ENCODE data around the gene TMPRSS11B. TPM values are rescaled to one million over a fixed set of nuclear protein-coding genes. Genes with fewer than 3 reads are reported as not detected.
"Not testable (repeated sequence)": the region's sequence is repeated elsewhere in the genome, so short reads cannot be mapped to it uniquely, and the experiment has no call there.

TMPRSS11B gene
- total RNA-seq, 1 donor from 2014 or later = not detected

DNA sequence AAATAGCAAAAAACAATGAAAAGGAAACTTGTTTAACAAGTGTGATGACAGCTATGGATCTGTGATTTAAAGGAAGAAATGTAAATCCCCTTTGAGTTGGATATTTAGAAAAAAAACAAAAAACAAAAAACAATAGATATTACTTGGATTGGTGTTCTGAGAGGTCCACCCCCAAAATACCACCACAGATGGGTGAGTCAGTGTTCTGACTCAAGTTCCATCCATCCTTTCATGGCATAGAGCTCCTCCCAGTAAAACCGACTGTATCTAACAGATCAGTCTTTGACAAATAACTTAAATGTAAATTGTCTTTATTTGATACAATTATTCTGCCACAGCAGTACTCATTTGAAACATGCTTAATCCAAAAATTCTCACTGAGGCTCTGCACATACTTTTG lies 27.4 kb downstream of the TMPRSS11B start:
- no peak for DNase-seq (ENCODE audit: low read depth)
- TF ChIP-seq, protein P1, sequence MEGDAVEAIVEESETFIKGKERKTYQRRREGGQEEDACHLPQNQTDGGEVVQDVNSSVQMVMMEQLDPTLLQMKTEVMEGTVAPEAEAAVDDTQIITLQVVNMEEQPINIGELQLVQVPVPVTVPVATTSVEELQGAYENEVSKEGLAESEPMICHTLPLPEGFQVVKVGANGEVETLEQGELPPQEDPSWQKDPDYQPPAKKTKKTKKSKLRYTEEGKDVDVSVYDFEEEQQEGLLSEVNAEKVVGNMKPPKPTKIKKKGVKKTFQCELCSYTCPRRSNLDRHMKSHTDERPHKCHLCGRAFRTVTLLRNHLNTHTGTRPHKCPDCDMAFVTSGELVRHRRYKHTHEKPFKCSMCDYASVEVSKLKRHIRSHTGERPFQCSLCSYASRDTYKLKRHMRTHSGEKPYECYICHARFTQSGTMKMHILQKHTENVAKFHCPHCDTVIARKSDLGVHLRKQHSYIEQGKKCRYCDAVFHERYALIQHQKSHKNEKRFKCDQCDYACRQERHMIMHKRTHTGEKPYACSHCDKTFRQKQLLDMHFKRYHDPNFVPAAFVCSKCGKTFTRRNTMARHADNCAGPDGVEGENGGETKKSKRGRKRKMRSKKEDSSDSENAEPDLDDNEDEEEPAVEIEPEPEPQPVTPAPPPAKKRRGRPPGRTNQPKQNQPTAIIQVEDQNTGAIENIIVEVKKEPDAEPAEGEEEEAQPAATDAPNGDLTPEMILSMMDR (conservative IDR thresholded peaks at IDR 0.05; ENCODE audit: low read depth, low read length) = no peak
- H3K4me3 ChIP-seq (ENCODE audit: low read depth, low read length) = no peak overlapping the region

DNA sequence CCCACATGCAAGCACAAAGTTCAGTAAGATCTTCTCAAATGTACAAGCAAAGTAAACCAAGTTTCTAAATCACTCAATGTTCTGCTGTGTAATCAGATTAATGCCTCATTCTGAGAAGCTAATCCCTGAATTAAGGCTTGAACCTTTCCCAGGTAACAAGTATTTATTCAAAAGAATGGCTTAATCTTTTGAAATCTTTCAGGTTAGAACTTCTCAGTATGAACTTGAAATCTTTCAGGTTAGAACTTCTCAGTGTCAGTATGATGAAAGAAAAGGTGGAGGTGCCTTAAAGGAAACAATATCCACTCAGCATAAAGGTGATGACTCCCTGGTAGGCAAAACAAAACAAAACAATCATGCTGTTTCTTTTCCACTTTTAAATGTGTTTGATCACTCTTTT lies 29.0 kb downstream of the TMPRSS11B start:
- DNase-seq (ENCODE audit: low read depth) = no peak
- H3K4me3 ChIP-seq (ENCODE audit: low read depth, low read length) = no peak overlapping the region
- TF ChIP-seq, protein P1 (conservative IDR thresholded peaks at IDR 0.05; ENCODE audit: low read depth, low read length) = no peak

DNA sequence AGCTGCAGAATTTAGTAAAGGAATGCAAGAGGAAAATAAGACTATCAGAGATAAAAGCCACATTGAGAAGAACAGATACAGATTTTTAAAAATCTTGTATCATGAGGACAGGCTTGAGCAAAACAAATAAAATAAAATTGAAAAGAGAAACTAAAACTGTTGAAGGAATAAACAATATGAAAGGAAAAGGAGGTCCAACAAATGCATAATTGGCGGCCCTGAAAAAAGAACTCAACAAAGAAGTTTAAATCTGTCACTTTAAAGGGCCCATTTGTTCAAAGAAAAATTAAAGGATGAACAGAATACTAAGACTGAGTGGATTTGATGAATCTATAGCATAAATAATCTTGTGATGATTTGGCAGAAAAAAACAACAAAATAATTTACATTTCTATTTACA lies 36.5 kb downstream of the TMPRSS11B start:
- DNase-seq (ENCODE audit: low read depth) = no peak
- no peak overlapping the region for H3K4me3 ChIP-seq (ENCODE audit: low read depth, low read length)
- TF ChIP-seq, protein P1 (conservative IDR thresholded peaks at IDR 0.05; ENCODE audit: low read depth, low read length) = no peak

DNA sequence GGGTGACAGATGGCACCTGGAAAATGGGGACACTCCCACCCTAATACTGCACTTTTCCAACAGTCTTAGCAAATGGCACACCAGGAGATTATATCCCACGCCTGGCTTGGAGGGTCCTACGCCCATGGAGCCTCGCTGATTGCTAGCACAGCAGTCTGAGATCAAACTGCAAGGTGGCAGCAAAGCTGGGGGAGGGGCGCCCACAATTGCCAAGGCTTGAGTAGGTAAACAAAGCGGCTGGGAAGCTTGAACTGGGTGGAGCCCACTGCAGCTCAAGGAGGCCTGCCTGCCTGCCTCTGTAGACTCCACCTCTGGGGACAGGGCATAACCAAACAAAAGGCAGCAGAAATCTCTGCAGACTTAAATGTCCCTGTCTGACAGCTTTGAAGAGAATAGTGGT lies 51.2 kb downstream of the TMPRSS11B start:
- DNase-seq (ENCODE audit: low read depth) = not testable (repeated sequence)

DNA sequence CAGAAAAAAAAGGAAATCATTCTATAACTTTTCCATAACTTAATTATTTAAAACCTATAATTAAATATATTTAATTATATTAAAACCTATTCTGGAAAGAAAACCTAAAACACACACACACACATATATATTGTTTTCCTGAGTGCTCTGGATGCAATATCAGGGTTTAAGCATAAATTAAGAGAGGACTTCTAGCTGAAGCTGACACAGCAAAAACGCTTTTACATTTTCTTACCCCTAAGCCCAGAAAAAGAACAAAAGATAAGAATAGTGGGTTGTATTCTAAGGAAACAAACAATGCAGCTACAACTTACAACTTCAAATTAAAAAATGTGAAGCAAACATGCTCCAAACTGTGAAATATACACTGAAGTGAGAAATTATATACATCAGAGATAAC lies 52.3 kb downstream of the TMPRSS11B start:
- DNase-seq (ENCODE audit: low read depth) = no peak
- TF ChIP-seq, protein P1 (conservative IDR thresholded peaks at IDR 0.05; ENCODE audit: low read depth, low read length) = no peak
- no peak overlapping the region for H3K4me3 ChIP-seq (ENCODE audit: low read depth, low read length)

More for the DNA sequence above, 51.2 kb downstream of the TMPRSS11B start:
- not testable (repeated sequence) for H3K4me3 ChIP-seq (ENCODE audit: low read depth, low read length)

DNA sequence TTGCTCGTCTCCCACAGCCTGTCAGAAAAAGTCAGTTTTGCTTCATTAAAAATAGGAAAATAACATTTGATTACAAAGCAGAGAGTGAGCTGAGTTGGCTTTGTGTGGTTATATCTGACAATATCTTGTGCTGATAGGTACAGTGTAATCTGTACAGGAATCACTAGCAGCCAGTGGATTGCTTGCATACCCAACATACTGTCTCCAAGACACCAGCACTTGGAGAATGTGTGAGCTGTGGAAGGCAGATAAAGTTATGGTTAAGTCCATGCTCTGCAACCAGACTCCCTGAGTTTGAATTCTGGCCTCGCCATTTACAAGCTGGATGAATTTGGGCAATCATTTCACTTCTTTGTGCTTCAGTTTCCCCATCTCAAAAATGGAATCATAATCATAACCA lies 58.3 kb downstream of the TMPRSS11B start:
- no peak for DNase-seq (ENCODE audit: low read depth)
- H3K4me3 ChIP-seq (ENCODE audit: low read depth, low read length) = no peak overlapping the region
- TF ChIP-seq, protein P1 (conservative IDR thresholded peaks at IDR 0.05; ENCODE audit: low read depth, low read length) = no peak

DNA sequence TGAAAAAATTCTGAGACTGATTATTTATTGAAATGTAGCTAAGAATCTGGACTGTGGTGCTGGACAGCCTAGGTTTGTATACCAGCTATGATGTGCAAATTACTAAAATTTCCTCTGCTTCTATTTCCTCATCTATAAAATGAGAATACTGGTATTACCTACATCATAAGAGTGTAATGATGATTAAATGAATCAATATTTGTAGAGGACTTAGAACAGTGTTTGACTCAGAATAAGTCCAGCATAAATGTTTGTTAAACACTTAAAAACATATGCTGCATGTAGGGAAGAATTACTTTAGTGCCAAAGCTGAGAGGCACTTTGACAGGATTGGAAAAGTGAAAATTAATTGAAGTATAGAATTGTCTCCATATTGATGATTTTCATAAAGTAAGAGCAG lies 60.6 kb downstream of the TMPRSS11B start:
- TF ChIP-seq, protein P1 (conservative IDR thresholded peaks at IDR 0.05; ENCODE audit: low read depth, low read length) = no peak
- DNase-seq (ENCODE audit: low read depth) = no peak

DNA sequence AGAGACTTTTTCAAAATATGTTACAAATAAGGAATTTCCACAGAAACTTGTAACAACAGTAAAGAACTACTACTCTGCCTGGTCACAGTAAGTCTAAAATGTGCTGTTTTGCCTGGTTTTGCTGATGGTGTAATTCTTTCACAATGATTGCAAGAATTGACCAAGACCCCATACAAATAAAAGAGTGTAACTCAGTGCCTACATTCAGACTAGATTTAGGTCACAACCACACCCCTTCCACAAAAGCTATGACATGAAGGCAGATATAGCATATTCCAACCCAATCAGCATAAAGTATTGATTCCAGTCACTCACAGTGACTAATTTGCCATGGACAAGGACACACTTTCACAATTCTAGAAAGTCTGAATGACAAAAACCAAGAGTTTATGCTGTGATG lies 62.1 kb downstream of the TMPRSS11B start:
- H3K4me3 ChIP-seq (ENCODE audit: low read depth, low read length) = no peak overlapping the region
- DNase-seq (ENCODE audit: low read depth) = no peak
- TF ChIP-seq, protein P1 (conservative IDR thresholded peaks at IDR 0.05; ENCODE audit: low read depth, low read length) = no peak

More for the DNA sequence above, 60.6 kb downstream of the TMPRSS11B start:
- no peak overlapping the region for H3K4me3 ChIP-seq (ENCODE audit: low read depth, low read length)
